Left ventricle myocardium inferior (tissue), 1 donor: ENCODE results near the gene ZDHHC5. TPM values are rescaled to one million over a fixed set of nuclear protein-coding genes. Genes with fewer than 3 reads are reported as not detected.

Experiments
- DNase-seq: peaks from one replicate; pipeline ENCODE4 v3.0.0-alpha.2; 2020
- H3K27ac ChIP-seq: fragments of 200-600 bp; replicated peaks from 2 replicates; pipeline ENCODE4 v1.8.0; 2021
- H3K27me3 ChIP-seq: fragments of 200-600 bp; 2 replicates; pipeline ENCODE4 v1.8.0; 2021; ENCODE audit warnings: low read depth
- H3K36me3 ChIP-seq: fragments of 200-600 bp; 2 replicates; pipeline ENCODE4 v1.8.0; 2021
- H3K4me1 ChIP-seq: fragments of 200-600 bp; 2 replicates; pipeline ENCODE4 v1.8.0; 2021
- H3K4me3 ChIP-seq: fragments of 200-600 bp; 2 replicates; pipeline ENCODE4 v1.8.0; 2021; ENCODE audit warnings: mild to moderate bottlenecking, moderate library complexity
- H3K9me3 ChIP-seq: fragments of 200-600 bp; replicated peaks from 2 replicates; pipeline ENCODE4 v1.8.0; 2021
- CTCF ChIP-seq: fragments of 200-600 bp; IDR thresholded peaks from 2 replicates; pipeline ENCODE4 v1.8.0; 2021; ENCODE audit warnings: antibody characterized with exemption, mild to moderate bottlenecking, borderline replicate concordance
- intact Hi-C: fragments of 100-400 bp; cut with micrococcal nuclease; formaldehyde crosslinking; loops from one replicate; pipeline ENCODE4 v1.11.0; 2022
- total RNA-seq: library from RNA; stranded (reverse); fragmentation: NEBNext Ultra II Directional; extraction: Animal tissue kit (Norgen Biotek cat#: 25700); gene quantifications from one replicate; pipeline ENCODE4 v1.2.1, GENCODE V29; 2021
- donor health status: DM: no; HTN: yes; CAD: no; lungs with severe emphysema.

ZDHHC5 gene
- total RNA-seq, 1 donor from 2014 or later, result 45.8 TPM

GRCh38 chr11:57624864-57625263, 43.0 kb upstream of the ZDHHC5 start:
- Histone ChIP-seq H3K4me1 (no peaks in the 10 kb centered on the region), H3K9me3 (peaks cover 4% of the 10 kb centered on the region), H3K4me3 (no peak overlapping the region), H3K27me3 (no peaks in the 10 kb centered on the region), H3K27ac (no peak overlapping the region), H3K36me3 (peaks cover 4% of the 10 kb centered on the region)
- no peak for TF ChIP-seq CTCF
- DNase-seq, result no peak
- intact Hi-C loops, result no loop called here

- no peak overlapping the region for H3K27ac ChIP-seq
- DNase-seq, result no peak
- no peaks in the 10 kb centered on the region for H3K9me3 ChIP-seq
- H3K27me3 ChIP-seq, result no peaks in the 10 kb centered on the region
- TF ChIP-seq CTCF, result no peak
- intact Hi-C loops, result no loop called here
- H3K4me1 ChIP-seq, result no peaks in the 10 kb centered on the region
- no peaks in the 10 kb centered on the region for H3K36me3 ChIP-seq
- no peak overlapping the region for H3K4me3 ChIP-seq
Observed at GRCh38 chr11:57626895-57627294, 41.0 kb upstream of the ZDHHC5 start.

GRCh38 chr11:57630171-57630570, 37.7 kb upstream of the ZDHHC5 start:
- intact Hi-C loops, result no loop called here
- no peak for TF ChIP-seq CTCF
- no peak overlapping the region for H3K27ac ChIP-seq
- no peak for DNase-seq
- no peaks in the 10 kb centered on the region for H3K36me3 ChIP-seq
- H3K4me3 ChIP-seq, result no peak overlapping the region
- H3K4me1 ChIP-seq, result no peaks in the 10 kb centered on the region
- H3K27me3 ChIP-seq, result peaks cover 11% of the 10 kb centered on the region
- no peaks in the 10 kb centered on the region for H3K9me3 ChIP-seq

- Histone ChIP-seq H3K27me3 (peaks cover 11% of the 10 kb centered on the region), H3K9me3 (no peaks in the 10 kb centered on the region), H3K4me3 (no peak overlapping the region), H3K36me3 (no peaks in the 10 kb centered on the region), H3K4me1 (no peaks in the 10 kb centered on the region), H3K27ac (no peak overlapping the region)
- DNase-seq, result no peak
- intact Hi-C loops, result no loop called here
- TF ChIP-seq CTCF, result no peak
Observed at GRCh38 chr11:57632116-57632515, 35.8 kb upstream of the ZDHHC5 start.

GRCh38 chr11:57633394-57634070, 34.4 kb upstream of the ZDHHC5 start:
- intact Hi-C loops, result no loop called here
- Histone ChIP-seq H3K36me3 (no peaks in the 10 kb centered on the region), H3K27ac (no peak overlapping the region), H3K4me3 (no peak overlapping the region), H3K27me3 (peaks cover 11% of the 10 kb centered on the region), H3K4me1 (peaks cover 12% of the 10 kb centered on the region), H3K9me3 (no peaks in the 10 kb centered on the region)
- no peak for TF ChIP-seq CTCF
- DNase-seq, result no peak

- no peak overlapping the region for H3K27ac ChIP-seq
- H3K4me1 ChIP-seq, result peaks cover 18% of the 10 kb centered on the region
- intact Hi-C loops, result no loop called here
- H3K27me3 ChIP-seq, result peaks cover 11% of the 10 kb centered on the region
- H3K9me3 ChIP-seq, result no peaks in the 10 kb centered on the region
- TF ChIP-seq CTCF, result no peak
- DNase-seq, result no peak
- no peaks in the 10 kb centered on the region for H3K36me3 ChIP-seq
- H3K4me3 ChIP-seq, result no peak overlapping the region
Observed at GRCh38 chr11:57634311-57634710, 33.6 kb upstream of the ZDHHC5 start.
